HAP-1 (cell line): ENCODE results near the gene PHACTR2.
"Not testable (repeated sequence)": the region's sequence is repeated elsewhere in the genome, so short reads cannot be mapped to it uniquely, and the experiment has no call there.

Experiments used
- DNase-seq, 2 experiments: peaks; one replicate each; pipeline ENCODE4 v3.0.0-alpha.2; 2016 to 2020; ENCODE audit warnings: low spot score in 2 of 2
- H3K27me3 ChIP-seq: fragments of 250-450 bp; sonication (Bioruptor Pico); 2 replicates; pipeline ENCODE4 v1.5.1; 2020; ENCODE audit warnings: low read depth, mild to moderate bottlenecking, moderate library complexity
- H3K36me3 ChIP-seq: fragments of 250-450 bp; sonication (Bioruptor Pico); replicated peaks from 2 replicates; pipeline ENCODE4 v1.5.1; 2020; ENCODE audit warnings: mild to moderate bottlenecking
- H3K4me1 ChIP-seq: fragments of 250-450 bp; sonication (Bioruptor Pico); 2 replicates; pipeline ENCODE4 v1.5.1; 2020; ENCODE audit warnings: mild to moderate bottlenecking
- H3K4me3 ChIP-seq: fragments of 250-450 bp; sonication (Bioruptor Pico); 2 replicates; pipeline ENCODE4 v1.5.1; 2020; ENCODE audit warnings: mild to moderate bottlenecking, moderate library complexity
- H3K9me3 ChIP-seq: fragments of 250-450 bp; sonication (Bioruptor Pico); 2 replicates; pipeline ENCODE4 v1.5.1; 2020; ENCODE audit warnings: mild to moderate bottlenecking, moderate library complexity
- in situ Hi-C: fragments of 300-500 bp; cut with MboI; formaldehyde crosslinking; loops from 3 replicates; pipeline ENCODE4 v1.14.3; 2020; ENCODE audit warnings: low sequenced_read_pairs, inconsistent platforms, mixed read lengths

PHACTR2 gene

GRCh38 chr6:143855057-143855456 lies 177.3 kb downstream of the PHACTR2 start:
- DNase-seq, H3K4me3 ChIP-seq, H3K9me3 ChIP-seq, H3K27me3 ChIP-seq, in situ Hi-C loops: not testable (repeated sequence)
- H3K36me3 ChIP-seq, result peaks cover 66% of the 10 kb centered on the region
- peaks cover 11% of the 10 kb centered on the region for H3K4me1 ChIP-seq

- DNase-seq, in situ Hi-C loops, H3K4me3 ChIP-seq, H3K27me3 ChIP-seq, H3K9me3 ChIP-seq: not testable (repeated sequence)
- H3K4me1 ChIP-seq, result peaks cover 18% of the 10 kb centered on the region
- H3K36me3 ChIP-seq, result peaks cover 49% of the 10 kb centered on the region
These were observed 179.0 kb downstream of the PHACTR2 start for GRCh38 chr6:143856762-143857161.

GRCh38 chr6:143857651-143858050 lies 179.9 kb downstream of the PHACTR2 start:
- Histone ChIP-seq H3K4me1 (peaks cover 18% of the 10 kb centered on the region), H3K36me3 (peaks cover 46% of the 10 kb centered on the region), H3K27me3 (no peaks in the 10 kb centered on the region), H3K9me3 (no peaks in the 10 kb centered on the region), H3K4me3 (no peak overlapping the region)
- in situ Hi-C loops, result no loop called here
- no peak for DNase-seq

GRCh38 chr6:143859891-143860660 lies 182.3 kb downstream of the PHACTR2 start:
- H3K9me3 ChIP-seq, result no peaks in the 10 kb centered on the region
- H3K4me3 ChIP-seq, result no peak overlapping the region
- H3K36me3 ChIP-seq, result peaks cover 54% of the 10 kb centered on the region
- in situ Hi-C loops, result no loop called here
- H3K27me3 ChIP-seq, result no peaks in the 10 kb centered on the region
- peak; percentile 61 to 97 for DNase-seq
- H3K4me1 ChIP-seq, result peaks cover 18% of the 10 kb centered on the region

- Histone ChIP-seq H3K4me1 (peaks cover 17% of the 10 kb centered on the region), H3K4me3 (no peak overlapping the region), H3K9me3 (no peaks in the 10 kb centered on the region), H3K36me3 (peaks cover 30% of the 10 kb centered on the region), H3K27me3 (no peaks in the 10 kb centered on the region)
- no peak for DNase-seq
- in situ Hi-C loops, result no loop called here
These were observed 186.0 kb downstream of the PHACTR2 start for GRCh38 chr6:143863771-143864170.

GRCh38 chr6:143864234-143864633 lies 186.5 kb downstream of the PHACTR2 start, which contains the start of gene ZC2HC1B:
TSS of gene ZC2HC1B (plus strand) at chr6:143864474. CDS start at chr6:143864540, 66 bp downstream.
- H3K36me3 ChIP-seq, result peaks cover 28% of the 10 kb centered on the region
- H3K9me3 ChIP-seq, result no peaks in the 10 kb centered on the region
- H3K4me1 ChIP-seq, result peaks cover 13% of the 10 kb centered on the region
- no peak for DNase-seq
- H3K27me3 ChIP-seq, result no peaks in the 10 kb centered on the region
- in situ Hi-C loops, result no loop called here
- no peak within 1 kb of the TSS for H3K4me3 ChIP-seq

- Histone ChIP-seq H3K9me3 (no peaks in the 10 kb centered on the region), H3K36me3 (peaks cover 24% of the 10 kb centered on the region), H3K4me1 (no peaks in the 10 kb centered on the region), H3K27me3 (no peaks in the 10 kb centered on the region), H3K4me3 (no peak overlapping the region)
- no peak for DNase-seq
- in situ Hi-C loops, result no loop called here
These were observed 189.5 kb downstream of the PHACTR2 start for GRCh38 chr6:143867236-143867635.

- in situ Hi-C loops, H3K9me3 ChIP-seq, DNase-seq, H3K4me1 ChIP-seq, H3K27me3 ChIP-seq, H3K4me3 ChIP-seq: not testable (repeated sequence)
- H3K36me3 ChIP-seq, result peaks cover 11% of the 10 kb centered on the region
These were observed 191.0 kb downstream of the PHACTR2 start for GRCh38 chr6:143868808-143869207.

GRCh38 chr6:143871202-143871730 lies 193.5 kb downstream of the PHACTR2 start:
- H3K27me3 ChIP-seq, H3K4me3 ChIP-seq, DNase-seq, H3K36me3 ChIP-seq, H3K9me3 ChIP-seq, H3K4me1 ChIP-seq, in situ Hi-C loops: not testable (repeated sequence)

- DNase-seq, result no peak
- H3K4me1 ChIP-seq, result no peaks in the 10 kb centered on the region
- no peaks in the 10 kb centered on the region for H3K27me3 ChIP-seq
- H3K9me3 ChIP-seq, result no peaks in the 10 kb centered on the region
- in situ Hi-C loops, result no loop called here
- no peak overlapping the region for H3K4me3 ChIP-seq
- no peaks in the 10 kb centered on the region for H3K36me3 ChIP-seq
These were observed 194.4 kb downstream of the PHACTR2 start for GRCh38 chr6:143872201-143872600.

GRCh38 chr6:143873600-143873999 lies 195.8 kb downstream of the PHACTR2 start:
- H3K36me3 ChIP-seq, in situ Hi-C loops, H3K4me3 ChIP-seq, H3K27me3 ChIP-seq, H3K4me1 ChIP-seq, H3K9me3 ChIP-seq: not testable (repeated sequence)
- DNase-seq, result peak in 1 of 2 experiments; percentile 13

- H3K4me3 ChIP-seq, H3K36me3 ChIP-seq, in situ Hi-C loops, H3K27me3 ChIP-seq, H3K9me3 ChIP-seq, DNase-seq, H3K4me1 ChIP-seq: not testable (repeated sequence)
These were observed 196.7 kb downstream of the PHACTR2 start for GRCh38 chr6:143874503-143874902.

GRCh38 chr6:143877584-143878271 lies 200.0 kb downstream of the PHACTR2 start:
- in situ Hi-C loops, result no loop called here
- Histone ChIP-seq H3K36me3 (no peaks in the 10 kb centered on the region), H3K4me1 (no peaks in the 10 kb centered on the region), H3K4me3 (no peak overlapping the region), H3K27me3 (no peaks in the 10 kb centered on the region), H3K9me3 (no peaks in the 10 kb centered on the region)
- DNase-seq, result no peak

- DNase-seq, result no peak
- Histone ChIP-seq H3K36me3 (no peaks in the 10 kb centered on the region), H3K27me3 (no peaks in the 10 kb centered on the region), H3K4me3 (no peak overlapping the region), H3K4me1 (no peaks in the 10 kb centered on the region), H3K9me3 (no peaks in the 10 kb centered on the region)
- in situ Hi-C loops, result no loop called here
These were observed 200.6 kb downstream of the PHACTR2 start for GRCh38 chr6:143878272-143878760.
